Activated CD8-positive, alpha-beta memory T cell treated with anti-CD3 and anti-CD28 coated beads, Interleukin-2, amount 50 U/mL, for 24 hours (primary cell): Measurements from ENCODE around the gene DYNLL1.
A peak's percentile ranks its signal among the peaks of the same experiment; 100 is the strongest.
"Not testable (repeated sequence)": the region's sequence is repeated elsewhere in the genome, so short reads cannot be mapped to it uniquely, and the experiment has no call there.

ENCODE experiments used
- DNase-seq: peaks from one replicate; pipeline ENCODE4 v3.0.0-alpha.2; 2020; ENCODE audit errors: extremely low read depth

The DYNLL1 gene

DNA sequence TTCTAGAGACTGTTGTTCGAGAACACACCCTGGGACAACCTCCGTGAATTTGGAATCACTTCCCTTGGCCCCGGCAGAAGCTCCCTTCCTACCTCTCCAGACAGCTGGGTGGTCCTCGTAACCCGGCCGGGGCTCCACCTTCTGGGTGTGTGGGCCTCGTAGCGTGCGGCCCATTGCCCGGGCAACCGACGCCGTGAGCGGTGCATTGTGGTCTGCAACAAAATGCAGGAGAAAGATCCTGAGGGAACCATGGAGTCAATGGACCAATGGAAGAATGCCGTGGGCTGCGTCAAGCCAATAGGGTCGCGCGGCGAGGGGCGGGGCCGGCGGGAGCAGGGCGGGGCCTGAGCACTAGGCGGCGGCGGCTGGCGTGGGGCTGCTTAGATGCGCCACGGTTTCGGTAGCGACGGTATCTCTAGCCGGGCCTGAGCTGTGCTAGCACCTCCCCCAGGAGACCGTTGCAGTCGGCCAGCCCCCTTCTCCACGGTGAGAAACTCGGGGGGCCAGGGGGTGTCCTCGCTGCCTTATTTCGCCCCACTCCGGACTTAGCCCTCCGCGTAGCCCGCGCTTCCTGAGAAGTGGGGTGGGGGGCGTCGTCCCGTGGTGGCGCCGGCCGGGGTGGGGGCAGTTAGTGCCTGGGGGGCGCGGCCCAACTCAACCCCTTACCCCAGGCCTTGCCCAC lies at the start of gene DYNLL1:
Gene DYNLL1 (plus strand): TSS at position 383 of the 682 bp plus-strand sequence. CDS start 309 bp downstream, outside the sequence.
- DNase-seq: peak; percentile 92

DNA sequence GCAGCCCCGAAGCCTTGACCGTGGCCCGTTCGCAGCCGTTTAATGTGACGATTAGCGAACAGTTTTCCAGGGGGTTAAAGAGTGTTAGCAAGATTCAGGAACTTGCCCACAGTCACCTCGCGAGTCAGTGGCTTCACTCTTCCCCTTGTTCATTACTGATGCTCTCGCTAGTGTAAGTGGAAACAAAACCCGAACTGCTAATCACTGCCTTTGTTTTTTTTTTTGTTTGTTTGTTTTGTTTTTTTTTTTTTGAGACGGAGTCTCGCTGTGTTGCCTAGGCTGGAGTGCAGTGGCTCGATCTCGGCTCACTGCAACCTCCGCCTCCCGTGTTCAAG lies 49.1 kb upstream of the DYNLL1 start:
- DNase-seq: not testable (repeated sequence)

DNA sequence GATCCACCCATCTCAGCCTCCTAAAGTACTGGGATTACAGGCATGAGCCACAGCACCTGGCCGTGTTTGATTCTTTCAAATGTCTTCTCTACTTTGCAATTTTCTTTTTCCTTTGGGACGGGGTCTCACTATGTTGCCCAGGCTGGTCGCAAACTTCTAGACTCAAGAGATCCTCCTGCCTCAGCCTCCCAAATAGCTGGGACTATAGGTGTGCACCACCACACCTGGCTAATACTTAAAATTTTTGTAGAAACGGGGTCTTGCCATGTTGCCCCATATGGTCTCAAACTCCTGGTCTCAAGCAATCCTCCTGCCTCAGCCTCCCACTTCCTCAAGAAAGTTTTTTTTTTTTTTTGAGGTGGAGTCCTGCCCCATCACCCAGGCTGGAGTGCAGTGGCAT lies 47.9 kb upstream of the DYNLL1 start:
- DNase-seq: no peak

DNA sequence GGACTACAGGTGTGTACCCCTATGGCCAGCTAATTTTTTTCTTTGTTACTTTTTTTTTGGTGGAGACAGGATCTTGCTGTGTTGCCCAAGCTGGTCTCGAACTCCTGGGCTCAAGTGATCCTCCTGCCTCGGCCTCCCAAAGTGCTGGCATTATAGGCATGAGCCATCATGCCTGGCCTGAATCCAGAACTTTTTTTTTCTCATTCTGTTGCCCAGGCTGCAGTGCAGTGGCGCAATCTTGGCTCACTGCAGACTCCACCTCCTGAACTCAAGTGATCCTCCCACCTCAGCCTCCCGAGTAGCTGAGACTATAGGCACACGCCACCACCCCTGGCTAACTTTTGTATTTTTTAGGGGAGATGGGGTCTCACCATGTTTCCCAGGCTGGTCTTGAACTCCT lies 43.4 kb upstream of the DYNLL1 start:
- not testable (repeated sequence) for DNase-seq

- DNase-seq: no peak
Measured at GRCh38 chr12:120453060-120453750, 42.7 kb upstream of the DYNLL1 start.

DNA sequence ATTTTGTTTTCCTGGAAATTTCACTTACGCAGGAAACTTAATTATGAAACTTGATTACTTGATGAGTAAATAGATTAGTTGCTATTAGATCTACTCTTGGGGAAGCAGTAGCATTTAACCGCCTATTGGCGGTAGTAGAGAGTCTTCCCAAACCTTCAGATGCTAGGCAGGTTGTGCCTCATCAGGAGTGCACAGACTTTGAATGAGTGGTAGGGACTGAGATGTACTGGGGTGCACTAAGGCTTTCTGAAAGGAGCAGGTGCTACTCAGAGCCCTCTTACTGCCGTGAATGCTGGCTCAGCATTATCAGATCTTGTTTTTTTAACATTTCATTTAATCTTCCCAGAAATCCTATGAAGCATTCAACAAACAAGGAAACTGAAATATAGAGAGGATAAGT lies 41.9 kb upstream of the DYNLL1 start:
- no peak for DNase-seq

DNA sequence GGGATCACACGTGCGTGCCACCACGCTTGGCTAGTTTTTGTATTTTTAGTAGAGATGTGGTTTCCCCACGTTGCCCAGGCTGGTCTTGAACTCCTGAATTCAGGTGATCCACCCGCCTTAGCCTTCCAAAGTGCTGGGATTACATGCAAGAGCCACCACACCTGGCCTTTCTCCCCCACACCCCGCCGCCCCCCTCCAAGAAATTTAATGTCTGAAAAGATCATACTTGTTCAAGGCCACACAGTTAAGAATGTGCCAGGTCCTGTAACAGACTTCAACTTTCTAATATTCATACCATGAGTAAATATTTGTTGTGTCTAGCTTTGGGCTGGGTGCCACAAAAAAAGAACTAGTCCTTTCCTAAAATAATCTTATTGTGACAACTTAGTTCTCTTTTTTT lies 40.6 kb upstream of the DYNLL1 start:
- DNase-seq: no peak

DNA sequence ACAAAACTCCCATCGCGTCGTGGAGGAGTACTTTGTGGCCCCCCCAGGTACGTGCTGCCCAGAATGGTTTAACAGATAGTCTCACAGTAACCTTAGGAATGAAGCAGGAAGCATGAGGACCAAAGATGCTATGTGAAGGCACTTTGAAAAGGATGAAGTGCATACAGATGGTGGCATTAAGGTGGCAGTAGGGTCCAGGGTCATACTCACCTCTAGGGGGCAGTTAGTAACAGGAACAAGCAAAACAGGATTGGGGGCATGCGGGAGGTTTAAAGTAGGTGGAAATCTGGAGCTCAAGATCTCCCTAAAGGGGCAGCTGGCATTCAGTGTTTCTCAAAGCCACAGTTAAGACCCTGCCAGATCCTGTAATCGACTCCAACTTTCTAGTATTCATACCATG lies 38.8 kb upstream of the DYNLL1 start:
- DNase-seq: no peak

DNA sequence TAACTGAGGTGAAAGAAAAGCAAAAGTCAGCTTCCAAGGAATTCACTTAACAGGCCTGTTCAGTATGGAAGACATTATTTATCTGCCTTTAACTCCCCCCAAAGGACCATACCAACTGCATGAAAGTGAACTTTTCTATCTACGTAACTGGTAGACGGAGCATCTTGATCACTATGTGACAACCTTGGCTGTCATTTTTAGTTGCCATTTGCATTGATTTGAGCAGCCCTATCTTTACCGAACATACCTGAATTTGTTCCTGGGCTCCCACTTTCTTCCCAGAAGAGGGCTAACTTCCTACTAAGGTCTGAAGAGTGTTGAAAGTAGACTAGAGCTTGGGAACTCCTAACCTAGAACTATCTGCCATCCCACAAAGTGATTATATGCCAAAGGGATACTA lies 35.8 kb upstream of the DYNLL1 start:
- DNase-seq: no peak

- DNase-seq: no peak
Measured at GRCh38 chr12:120462099-120462640, 33.7 kb upstream of the DYNLL1 start.

DNA sequence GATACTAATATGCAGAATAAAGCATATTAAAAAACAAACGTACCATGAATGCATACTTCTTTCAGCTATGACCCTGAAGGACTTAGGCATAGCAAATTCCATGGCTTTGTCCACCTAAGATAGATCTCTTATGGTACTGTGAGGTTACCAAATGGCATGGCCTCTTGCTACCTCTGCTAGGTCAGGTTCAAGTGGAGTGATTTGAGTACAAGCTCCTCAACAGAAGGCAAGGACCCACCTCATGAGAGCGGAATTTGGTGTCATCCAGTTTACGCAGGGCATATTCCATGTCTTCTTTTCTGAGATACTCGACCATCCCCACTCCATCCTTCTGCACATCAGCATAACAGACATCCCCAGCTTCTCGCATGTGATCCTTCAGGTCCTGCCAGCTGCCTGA lies 32.2 kb upstream of the DYNLL1 start:
- no peak for DNase-seq

- DNase-seq: no peak
Measured at GRCh38 chr12:120465756-120466155, 30.2 kb upstream of the DYNLL1 start.

- DNase-seq: no peak
Measured at GRCh38 chr12:120466560-120467315, 29.2 kb upstream of the DYNLL1 start.

DNA sequence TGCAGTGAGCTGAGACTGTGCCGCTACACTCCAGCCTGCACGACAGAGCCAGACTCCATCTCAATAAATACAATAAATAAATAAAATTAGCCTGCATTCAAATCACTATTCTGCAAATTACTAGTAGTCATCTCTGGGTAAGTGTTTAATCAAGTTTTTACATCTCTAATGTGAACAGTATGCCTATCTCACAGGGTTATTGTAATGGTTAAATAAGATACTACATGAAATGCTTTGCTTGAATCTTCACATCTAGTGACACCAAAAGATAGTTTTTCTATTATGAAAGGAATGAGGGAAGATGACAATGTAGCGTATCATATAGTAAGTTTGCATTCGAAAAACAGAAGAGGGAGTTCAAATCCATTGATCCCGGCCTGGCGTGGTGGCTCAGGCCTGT lies 28.5 kb upstream of the DYNLL1 start:
- DNase-seq: no peak

GRCh38 chr12:120468325-120468820 lies 27.5 kb upstream of the DYNLL1 start:
- DNase-seq: no peak

DNA sequence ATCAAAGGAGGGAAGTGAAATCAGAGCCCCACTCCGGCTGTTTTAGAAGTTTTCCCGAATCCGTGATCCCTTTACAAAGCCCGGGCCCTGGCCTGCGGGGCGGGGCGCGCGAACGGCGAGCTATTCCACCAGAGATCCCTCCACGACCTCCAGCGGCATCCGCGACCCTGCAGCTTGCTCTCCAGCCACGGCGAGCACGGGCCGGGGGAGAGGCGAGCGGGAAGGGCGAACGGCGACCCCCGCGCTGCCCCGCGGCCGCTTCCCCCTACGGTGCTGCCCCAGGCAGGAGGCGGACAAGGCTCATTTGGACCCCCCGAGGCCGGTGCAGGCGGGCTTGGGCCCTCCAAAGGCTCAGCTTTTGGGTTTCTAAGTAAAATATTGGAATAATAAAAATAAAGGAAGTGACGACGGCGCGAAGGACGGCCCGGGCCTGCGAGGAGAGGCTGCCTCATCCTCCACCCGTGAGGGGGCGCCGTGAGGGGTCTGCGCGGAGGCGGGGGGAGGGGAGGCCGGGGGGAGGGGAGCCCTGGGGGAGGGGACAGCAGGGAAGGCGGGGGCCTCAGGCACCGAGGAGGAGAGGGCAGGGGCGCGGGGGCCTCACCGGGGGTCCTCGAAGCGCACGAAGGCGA lies 27.0 kb upstream of the DYNLL1 start:
- DNase-seq: no peak

- peak; percentile 91 for DNase-seq
Measured at GRCh38 chr12:120469450-120470149, 26.3 kb upstream of the DYNLL1 start, which contains the start of gene SRSF9. Gene SRSF9, minus strand, starts transcription at chr12:120469748. Its CDS starts 139 bp downstream, at chr12:120469609.

- no peak for DNase-seq
Measured at GRCh38 chr12:120470150-120470784, 25.6 kb upstream of the DYNLL1 start.

DNA sequence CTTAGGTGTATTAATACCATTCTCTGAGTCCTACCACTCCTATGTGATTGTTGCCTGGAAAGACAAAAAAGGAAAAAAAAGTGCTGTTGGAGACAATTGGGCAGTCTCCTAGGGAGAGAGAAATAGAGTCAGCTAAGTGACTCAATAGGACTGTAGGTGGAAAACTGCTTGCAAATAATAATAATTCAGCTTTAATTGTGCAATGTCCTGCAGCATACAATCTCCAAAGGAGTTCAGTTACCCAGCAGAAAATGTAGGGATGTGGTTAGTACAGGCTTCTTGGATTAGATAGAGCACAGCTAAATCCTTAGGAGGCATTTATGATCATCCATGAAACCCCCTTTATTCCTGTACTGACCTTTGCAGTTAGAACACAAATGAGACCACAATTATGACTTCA lies 23.4 kb upstream of the DYNLL1 start:
- DNase-seq: no peak

DNA sequence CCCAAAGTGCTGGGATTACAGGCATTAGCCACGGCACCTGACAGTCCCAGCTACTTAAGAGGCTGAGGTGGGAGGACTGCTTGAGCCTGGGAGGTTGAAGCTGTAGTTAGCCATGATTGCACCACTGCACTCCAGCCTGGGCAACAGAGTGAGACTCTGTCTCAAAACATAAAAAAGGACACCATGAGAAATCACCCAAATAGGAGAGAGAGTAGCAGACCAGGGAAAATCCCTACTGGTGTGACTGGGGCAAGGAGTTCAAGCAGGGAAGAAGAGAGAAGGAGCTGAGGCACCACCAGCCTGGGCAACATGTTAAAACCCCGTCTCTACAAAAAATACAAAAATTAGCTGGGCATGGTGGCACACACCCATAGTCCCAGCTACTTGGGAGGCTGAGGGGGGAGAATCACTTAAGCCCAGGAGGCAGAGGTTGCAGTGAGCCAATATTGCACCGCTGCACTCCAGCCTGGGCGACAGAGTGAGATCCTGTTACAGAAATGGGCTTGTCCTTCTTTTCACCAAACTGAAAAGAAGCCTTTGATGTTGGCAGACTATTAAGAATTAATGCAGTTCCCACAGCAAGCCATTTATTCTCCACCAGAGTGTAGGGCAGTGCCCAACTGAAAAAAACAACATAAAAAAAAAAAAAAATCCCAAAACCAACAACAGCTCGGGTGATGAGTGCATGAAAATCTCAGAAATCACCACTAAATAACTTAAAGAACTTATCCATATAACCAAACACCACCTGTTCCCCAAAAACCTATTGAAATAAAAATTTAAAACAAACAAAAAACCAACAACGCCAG lies 21.9 kb upstream of the DYNLL1 start:
- DNase-seq: no peak
